GM12864 (cell line): ENCODE data around the gene SAE1.

Experiments used
- DNase-seq: peaks from one replicate; pipeline ENCODE4 v3.0.0-alpha.2; 2011; ENCODE audit warnings: low read depth
- H3K4me3 ChIP-seq: 2 replicates; pipeline ENCODE4 v1.5.1; 2011; ENCODE audit warnings: mild to moderate bottlenecking, low read depth, low read length, control low read depth
- TF ChIP-seq, protein P1 (sequence below): IDR thresholded peaks from 2 replicates; pipeline ENCODE4 v1.5.1; 2011; ENCODE audit warnings: low read depth, mild to moderate bottlenecking, moderate library complexity, low read length, control low read depth, inconsistent platforms; ENCODE audit errors: missing control alignments

Gene SAE1

GRCh38 chr19:47253467-47253881, 122.8 kb downstream of the SAE1 start:
- TF ChIP-seq, protein P1, sequence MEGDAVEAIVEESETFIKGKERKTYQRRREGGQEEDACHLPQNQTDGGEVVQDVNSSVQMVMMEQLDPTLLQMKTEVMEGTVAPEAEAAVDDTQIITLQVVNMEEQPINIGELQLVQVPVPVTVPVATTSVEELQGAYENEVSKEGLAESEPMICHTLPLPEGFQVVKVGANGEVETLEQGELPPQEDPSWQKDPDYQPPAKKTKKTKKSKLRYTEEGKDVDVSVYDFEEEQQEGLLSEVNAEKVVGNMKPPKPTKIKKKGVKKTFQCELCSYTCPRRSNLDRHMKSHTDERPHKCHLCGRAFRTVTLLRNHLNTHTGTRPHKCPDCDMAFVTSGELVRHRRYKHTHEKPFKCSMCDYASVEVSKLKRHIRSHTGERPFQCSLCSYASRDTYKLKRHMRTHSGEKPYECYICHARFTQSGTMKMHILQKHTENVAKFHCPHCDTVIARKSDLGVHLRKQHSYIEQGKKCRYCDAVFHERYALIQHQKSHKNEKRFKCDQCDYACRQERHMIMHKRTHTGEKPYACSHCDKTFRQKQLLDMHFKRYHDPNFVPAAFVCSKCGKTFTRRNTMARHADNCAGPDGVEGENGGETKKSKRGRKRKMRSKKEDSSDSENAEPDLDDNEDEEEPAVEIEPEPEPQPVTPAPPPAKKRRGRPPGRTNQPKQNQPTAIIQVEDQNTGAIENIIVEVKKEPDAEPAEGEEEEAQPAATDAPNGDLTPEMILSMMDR, result no peak
- no peak for DNase-seq
- H3K4me3 ChIP-seq, result no peak overlapping the region

GRCh38 chr19:47253970-47254369, 123.3 kb downstream of the SAE1 start:
- no peak overlapping the region for H3K4me3 ChIP-seq
- TF ChIP-seq, protein P1, result no peak
- DNase-seq, result no peak

DNA sequence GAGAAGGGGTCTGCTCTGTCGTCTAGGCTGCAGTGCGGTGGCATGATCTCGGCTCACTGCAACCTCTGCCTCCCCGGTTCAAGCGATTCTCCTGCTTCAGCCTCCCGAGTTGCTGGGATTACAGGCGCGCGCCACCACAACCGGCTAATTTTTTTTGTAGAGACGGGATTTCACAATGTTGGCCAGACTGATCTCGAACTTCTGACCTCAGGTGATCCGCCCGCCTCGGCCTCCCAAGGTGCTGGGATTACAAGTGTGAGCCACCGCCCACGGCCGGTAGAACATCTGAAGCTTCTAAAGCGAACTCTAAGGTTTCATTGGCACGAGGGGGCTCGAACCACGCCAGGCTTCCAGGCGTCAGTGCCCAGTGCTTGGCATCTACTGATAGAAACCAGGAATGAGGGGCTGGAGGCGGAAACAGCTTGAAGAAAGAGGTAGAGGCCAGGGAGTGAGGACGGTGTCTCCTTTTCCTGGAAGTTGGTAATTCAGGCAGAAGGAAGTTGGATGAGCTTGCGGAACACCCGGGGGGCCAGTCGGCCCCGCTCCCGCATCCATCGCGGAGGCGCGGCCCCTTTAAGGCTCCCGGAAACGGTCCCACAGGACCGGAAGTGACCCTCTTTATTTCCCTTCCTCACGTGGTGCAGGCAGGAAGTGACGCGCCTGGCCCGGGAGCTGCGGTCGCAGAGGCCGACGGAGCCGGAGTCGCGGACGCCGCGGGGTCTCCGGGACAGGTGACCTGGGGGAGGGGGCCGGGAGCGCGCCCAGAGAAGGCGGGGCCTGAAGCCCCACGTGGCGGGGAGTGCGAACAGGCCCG, 125.5 kb downstream of the SAE1 start, which contains the start of gene CCDC9:
CCDC9 (plus strand) TSS at position 647 of the 814 bp plus-strand sequence. CDS start 1,876 bp downstream, outside the sequence.
- H3K4me3 ChIP-seq, result peak within 1 kb of the TSS; percentile 76
- peak; percentile 89 for DNase-seq
- TF ChIP-seq, protein P1, result no peak

DNA sequence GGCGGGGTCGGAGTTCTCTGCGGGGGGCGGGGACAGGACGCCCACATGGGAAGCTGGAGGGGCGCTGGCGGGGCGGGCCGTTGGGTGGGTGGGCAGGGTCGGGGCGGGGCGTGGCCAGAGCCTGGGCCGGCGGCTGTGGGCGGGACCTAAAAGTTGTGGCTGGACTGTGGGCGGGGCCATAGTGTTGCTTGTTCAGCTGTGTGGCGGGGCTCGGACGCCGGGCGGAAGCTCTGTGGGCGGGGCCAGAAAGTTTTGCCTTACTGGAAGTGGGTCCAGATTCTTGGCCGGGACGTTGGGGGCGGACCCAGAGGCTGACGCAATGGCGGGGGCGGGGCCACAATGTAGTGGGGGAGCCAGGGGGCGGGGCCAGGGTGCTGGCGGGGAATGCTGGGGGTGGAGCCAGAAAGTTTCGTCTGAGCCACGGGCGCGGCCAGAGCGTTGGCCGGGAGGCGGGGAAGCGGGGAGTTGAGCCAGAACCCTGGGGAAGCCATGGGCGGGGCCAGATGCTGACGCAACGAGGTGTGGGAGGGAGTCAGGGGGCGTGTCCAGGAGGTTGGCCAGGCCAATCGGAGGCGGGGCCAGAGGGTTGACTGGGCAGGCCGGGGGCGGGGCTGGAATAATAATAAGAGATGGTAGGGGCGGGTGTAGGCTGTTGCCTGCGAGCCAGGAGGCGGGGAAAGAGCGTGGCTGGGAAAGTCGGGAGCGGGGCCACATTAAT, 126.2 kb downstream of the SAE1 start:
- H3K4me3 ChIP-seq, result peak overlapping the region; percentile 76
- peak; percentile 93 for DNase-seq
- TF ChIP-seq, protein P1, result no peak

DNA sequence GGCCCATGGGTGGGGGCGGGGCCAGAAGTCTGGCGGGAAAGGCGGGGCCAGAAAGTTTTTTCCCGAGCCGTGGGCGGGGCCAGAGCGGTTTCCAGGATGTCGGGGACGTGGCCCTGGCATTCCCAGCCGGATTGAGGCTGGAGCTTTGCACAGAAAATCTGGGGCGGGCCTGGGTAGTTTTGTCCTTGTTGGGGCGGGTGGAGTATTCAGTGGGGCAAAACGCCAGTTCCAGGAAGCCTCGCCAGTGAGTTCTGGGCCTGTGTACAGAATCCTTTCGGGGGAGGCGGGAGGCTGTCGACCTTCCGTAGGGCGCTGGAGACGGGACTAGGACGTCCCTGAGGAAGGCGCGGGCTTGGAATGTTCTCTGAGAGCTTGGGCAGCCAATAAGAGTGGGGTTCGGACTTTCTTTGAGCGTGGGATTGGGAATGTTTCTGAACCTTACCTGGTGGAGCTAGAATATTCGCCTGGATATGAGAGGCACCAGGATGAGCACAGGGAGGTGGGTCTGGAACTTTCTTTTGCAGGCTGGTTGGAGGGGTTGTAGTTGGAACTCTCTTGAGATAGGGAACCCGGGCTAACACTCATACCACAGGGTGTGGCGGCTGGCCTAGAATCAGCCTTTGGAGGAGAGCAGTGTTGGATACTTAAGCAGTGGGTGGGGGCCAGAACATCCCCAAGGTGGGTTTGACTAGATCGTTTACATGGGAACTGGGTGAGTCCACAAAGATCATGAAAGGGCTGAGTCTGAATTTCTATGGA, 127.0 kb downstream of the SAE1 start:
- DNase-seq, result no peak
- H3K4me3 ChIP-seq, result peak overlapping the region; percentile 68

GRCh38 chr19:47258434-47258833, 127.8 kb downstream of the SAE1 start:
- no peak for DNase-seq
- H3K4me3 ChIP-seq, result peak overlapping the region; percentile 68; the same call in 1 of the 2 replicates
- TF ChIP-seq, protein P1, result no peak

More for the DNA sequence above, 127.0 kb downstream of the SAE1 start:
- TF ChIP-seq, protein P1, result no peak
